Gastrocnemius medialis (tissue), 4 donors: ENCODE results near the gene MAT1A.

Experiments
- CTCF ChIP-seq, 5 experiments: fragments of 450-650 bp in 3 of 5; fragments of 200-600 bp in 2 of 5; sonication (generic) in 2 of 5; IDR thresholded peaks in 4 of 5; conservative IDR thresholded peaks in 1 of 5; 1 replicate in 4 of 5; 2 replicates in 1 of 5; pipeline ENCODE4 v1.5.1; 2016 to 2019; ENCODE audit warnings: antibody characterized with exemption in 5 of 5, mild to moderate bottlenecking in 3 of 5, moderate library complexity in 3 of 5
- POLR2A ChIP-seq, 2 donors: fragments of 450-650 bp; IDR thresholded peaks; one replicate each; pipeline ENCODE4 v1.6.1; 2017; ENCODE audit warnings: antibody characterized with exemption in 2 of 2, mild to moderate bottlenecking in 2 of 2, moderate library complexity in 2 of 2

DNA sequence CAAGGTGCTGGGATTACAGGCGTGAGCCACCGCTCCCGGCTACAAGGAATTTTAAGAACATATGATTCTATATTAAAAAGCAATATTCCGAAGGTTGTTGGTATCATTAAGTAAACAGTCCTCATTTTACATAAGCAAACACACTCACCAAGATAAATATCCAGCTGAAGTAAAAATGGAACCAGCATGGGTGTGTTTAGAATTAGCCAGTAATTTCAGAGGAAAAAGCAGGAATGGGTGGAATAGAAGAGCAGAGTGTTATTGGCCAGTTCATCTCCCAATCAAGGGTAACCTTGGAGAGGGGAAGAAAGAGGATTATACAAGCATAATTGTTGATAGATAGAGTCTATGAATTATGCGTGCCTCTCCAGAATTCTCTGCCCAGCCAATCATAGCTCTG lies 31.7 kb upstream of the MAT1A start:
- TF ChIP-seq CTCF (IDR thresholded peaks at IDR 0.05 in 4 of 5, conservative IDR thresholded peaks at IDR 0.05 in 1 of 5) (no peak), POLR2A (IDR thresholded peaks at IDR 0.05) (no peak)
